Measurements from ENCODE around the gene CRYBB3.

The CRYBB3 gene

GRCh38 chr22:25186140-25186539, 13.5 kb upstream of the CRYBB3 start:
- TF ChIP-seq MAX (IDR thresholded peaks at IDR 0.05), result no peak
- no peak for TF ChIP-seq RAD21 (IDR thresholded peaks at IDR 0.05; ENCODE audit: low read depth)
- TF ChIP-seq, protein P1, sequence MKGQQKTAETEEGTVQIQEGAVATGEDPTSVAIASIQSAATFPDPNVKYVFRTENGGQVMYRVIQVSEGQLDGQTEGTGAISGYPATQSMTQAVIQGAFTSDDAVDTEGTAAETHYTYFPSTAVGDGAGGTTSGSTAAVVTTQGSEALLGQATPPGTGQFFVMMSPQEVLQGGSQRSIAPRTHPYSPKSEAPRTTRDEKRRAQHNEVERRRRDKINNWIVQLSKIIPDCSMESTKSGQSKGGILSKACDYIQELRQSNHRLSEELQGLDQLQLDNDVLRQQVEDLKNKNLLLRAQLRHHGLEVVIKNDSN (IDR thresholded peaks at IDR 0.05), result no peak
- no peak for TF ChIP-seq REST (IDR thresholded peaks at IDR 0.05; ENCODE audit: low read depth)
- no peak for TF ChIP-seq YY1 (IDR thresholded peaks at IDR 0.05; ENCODE audit: low read depth)
- no peak for TF ChIP-seq TAF1 (IDR thresholded peaks at IDR 0.05; ENCODE audit: low read depth)
- no peak for TF ChIP-seq NFIC (IDR thresholded peaks at IDR 0.05)
- no peak for TF ChIP-seq TEAD4 (IDR thresholded peaks at IDR 0.05)
- TF ChIP-seq CREB1 (IDR thresholded peaks at IDR 0.05; ENCODE audit: low read depth), result no peak
- no peak for TF ChIP-seq TCF12 (IDR thresholded peaks at IDR 0.05; ENCODE audit: low read depth)
- TF ChIP-seq FOXM1 (IDR thresholded peaks at IDR 0.05; ENCODE audit: borderline replicate concordance, low read depth), result no peak
- no peak for TF ChIP-seq EP300 (IDR thresholded peaks at IDR 0.05; ENCODE audit: borderline replicate concordance)
- TF ChIP-seq ZBTB7A (IDR thresholded peaks at IDR 0.05; ENCODE audit: low read depth), result no peak
- TF ChIP-seq EGR1 (IDR thresholded peaks at IDR 0.05), result no peak
- no peak for TF ChIP-seq CEBPB (IDR thresholded peaks at IDR 0.05)

- TF ChIP-seq TAF1 (IDR thresholded peaks at IDR 0.05; ENCODE audit: low read depth), result no peak
- TF ChIP-seq FOXM1 (IDR thresholded peaks at IDR 0.05; ENCODE audit: borderline replicate concordance, low read depth), result no peak
- no peak for TF ChIP-seq CEBPB (IDR thresholded peaks at IDR 0.05)
- no peak for TF ChIP-seq NFIC (IDR thresholded peaks at IDR 0.05)
- no peak for TF ChIP-seq CREB1 (IDR thresholded peaks at IDR 0.05; ENCODE audit: low read depth)
- no peak for TF ChIP-seq REST (IDR thresholded peaks at IDR 0.05; ENCODE audit: low read depth)
- TF ChIP-seq, protein P1 (IDR thresholded peaks at IDR 0.05), result no peak
- TF ChIP-seq TCF12 (IDR thresholded peaks at IDR 0.05; ENCODE audit: low read depth), result no peak
- TF ChIP-seq ZBTB7A (IDR thresholded peaks at IDR 0.05; ENCODE audit: low read depth), result no peak
- no peak for TF ChIP-seq RAD21 (IDR thresholded peaks at IDR 0.05; ENCODE audit: low read depth)
These were observed 12.2 kb upstream of the CRYBB3 start for GRCh38 chr22:25187469-25187868.

DNA sequence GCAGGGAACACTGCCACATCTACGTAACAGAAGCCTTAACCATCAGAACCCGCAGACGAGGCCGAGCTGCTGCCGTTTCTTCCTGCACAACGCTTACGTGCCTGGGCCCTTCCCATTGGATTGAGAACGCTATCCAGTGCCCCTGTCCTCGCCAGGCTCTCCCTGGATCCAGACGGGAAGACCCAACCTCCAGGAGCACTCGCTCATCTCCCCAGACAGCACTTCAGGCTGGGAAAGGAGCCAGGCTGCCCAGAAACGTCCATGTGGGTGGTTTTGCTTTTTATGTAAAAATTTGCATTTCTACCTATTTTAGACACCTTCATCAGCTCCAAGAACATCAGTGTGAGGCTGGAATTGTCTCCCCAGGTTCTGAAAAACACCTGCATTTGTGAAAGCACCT, 7.3 kb upstream of the CRYBB3 start:
- TF ChIP-seq TCF12 (IDR thresholded peaks at IDR 0.05; ENCODE audit: low read depth), result no peak
- no peak for TF ChIP-seq CREB1 (IDR thresholded peaks at IDR 0.05; ENCODE audit: low read depth)
- TF ChIP-seq TEAD4 (IDR thresholded peaks at IDR 0.05), result no peak
- TF ChIP-seq FOXM1 (IDR thresholded peaks at IDR 0.05; ENCODE audit: borderline replicate concordance, low read depth), result no peak
- TF ChIP-seq RAD21 (IDR thresholded peaks at IDR 0.05; ENCODE audit: low read depth), result no peak
- no peak for TF ChIP-seq EP300 (IDR thresholded peaks at IDR 0.05; ENCODE audit: borderline replicate concordance)

GRCh38 chr22:25193130-25193529, 6.5 kb upstream of the CRYBB3 start:
- TF ChIP-seq EP300 (IDR thresholded peaks at IDR 0.05; ENCODE audit: borderline replicate concordance), result no peak
- no peak for TF ChIP-seq REST (IDR thresholded peaks at IDR 0.05; ENCODE audit: low read depth)
- no peak for TF ChIP-seq ZBTB7A (IDR thresholded peaks at IDR 0.05; ENCODE audit: low read depth)
- TF ChIP-seq EGR1 (IDR thresholded peaks at IDR 0.05), result no peak
- no peak for TF ChIP-seq CREB1 (IDR thresholded peaks at IDR 0.05; ENCODE audit: low read depth)
- TF ChIP-seq NFIC (IDR thresholded peaks at IDR 0.05), result no peak
- TF ChIP-seq TCF12 (IDR thresholded peaks at IDR 0.05; ENCODE audit: low read depth), result no peak
- TF ChIP-seq YY1 (IDR thresholded peaks at IDR 0.05; ENCODE audit: low read depth), result no peak
- TF ChIP-seq FOXM1 (IDR thresholded peaks at IDR 0.05; ENCODE audit: borderline replicate concordance, low read depth), result no peak
- TF ChIP-seq, protein P1 (IDR thresholded peaks at IDR 0.05), result no peak
- no peak for TF ChIP-seq TEAD4 (IDR thresholded peaks at IDR 0.05)
- TF ChIP-seq TAF1 (IDR thresholded peaks at IDR 0.05; ENCODE audit: low read depth), result no peak
- TF ChIP-seq CEBPB (IDR thresholded peaks at IDR 0.05), result no peak
- TF ChIP-seq RAD21 (IDR thresholded peaks at IDR 0.05; ENCODE audit: low read depth), result no peak
- no peak for TF ChIP-seq MAX (IDR thresholded peaks at IDR 0.05)

All from Ishikawa (cell line).